GM18907 (cell line): ENCODE data around the gene CSF3.
"Not testable (repeated sequence)": the region's sequence is repeated elsewhere in the genome, so short reads cannot be mapped to it uniquely, and the experiment has no call there.

Source experiments
- ATAC-seq: cut with Tn5 transposase; IDR thresholded peaks from one replicate; pipeline ENCODE4 v1.9.1; 2021; ENCODE audit warnings: mild to moderate bottlenecking, moderate library complexity; ENCODE audit not compliant: unreplicated experiment

The CSF3 gene

DNA sequence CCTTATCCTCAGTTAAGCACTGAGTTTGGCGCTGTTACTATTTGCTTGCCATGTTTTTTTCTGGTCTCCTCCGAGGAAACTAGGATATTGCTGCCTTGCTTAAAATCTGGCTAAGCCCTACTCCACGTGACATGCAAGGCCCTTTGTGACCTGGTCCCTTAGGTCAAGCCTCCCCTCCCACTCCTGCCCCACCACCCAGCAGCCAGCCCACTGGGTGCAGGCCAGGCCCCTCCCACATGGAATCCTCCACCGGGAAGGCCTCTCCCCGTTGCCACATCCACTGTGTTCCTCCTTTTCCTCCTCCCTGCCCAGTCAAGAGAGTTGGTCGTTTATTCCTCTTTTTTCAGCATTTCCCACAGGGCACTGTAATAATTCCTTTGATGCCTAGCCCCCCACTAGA is 18.4 kb upstream of the CSF3 start:
- ATAC-seq = no peak

DNA sequence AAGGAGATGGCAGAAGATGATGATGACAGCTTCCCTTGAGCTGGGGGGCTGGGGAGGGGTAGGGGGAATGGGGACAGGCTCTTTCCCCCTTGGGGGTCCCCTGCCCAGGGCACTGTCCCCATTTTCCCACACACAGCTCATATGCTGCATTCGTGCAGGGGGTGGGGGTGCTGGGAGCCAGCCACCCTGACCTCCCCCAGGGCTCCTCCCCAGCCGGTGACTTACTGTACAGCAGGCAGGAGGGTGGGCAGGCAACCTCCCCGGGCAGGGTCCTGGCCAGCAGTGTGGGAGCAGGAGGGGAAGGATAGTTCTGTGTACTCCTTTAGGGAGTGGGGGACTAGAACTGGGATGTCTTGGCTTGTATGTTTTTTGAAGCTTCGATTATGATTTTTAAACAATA is 17.7 kb upstream of the CSF3 start:
- no peak for ATAC-seq

DNA sequence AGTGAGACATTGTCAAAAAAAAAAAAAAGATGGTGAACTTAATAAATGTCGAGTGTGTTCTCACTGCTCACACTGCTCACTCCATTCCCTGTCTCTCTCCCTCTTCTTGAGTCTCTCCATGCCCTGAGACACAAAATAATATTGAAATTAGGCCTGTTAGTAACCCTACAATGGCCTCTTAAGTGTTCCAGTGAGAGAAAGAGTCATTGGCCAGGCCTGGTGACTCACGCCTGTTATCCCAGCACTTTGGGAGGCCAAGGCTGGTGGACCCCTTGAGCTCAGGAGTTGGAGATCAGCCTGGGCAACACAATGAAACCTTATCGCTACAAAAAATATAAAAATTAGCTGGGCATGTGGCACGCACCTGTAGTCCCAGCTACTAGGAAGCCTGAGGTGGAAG is 16.2 kb upstream of the CSF3 start:
- no peak for ATAC-seq

DNA sequence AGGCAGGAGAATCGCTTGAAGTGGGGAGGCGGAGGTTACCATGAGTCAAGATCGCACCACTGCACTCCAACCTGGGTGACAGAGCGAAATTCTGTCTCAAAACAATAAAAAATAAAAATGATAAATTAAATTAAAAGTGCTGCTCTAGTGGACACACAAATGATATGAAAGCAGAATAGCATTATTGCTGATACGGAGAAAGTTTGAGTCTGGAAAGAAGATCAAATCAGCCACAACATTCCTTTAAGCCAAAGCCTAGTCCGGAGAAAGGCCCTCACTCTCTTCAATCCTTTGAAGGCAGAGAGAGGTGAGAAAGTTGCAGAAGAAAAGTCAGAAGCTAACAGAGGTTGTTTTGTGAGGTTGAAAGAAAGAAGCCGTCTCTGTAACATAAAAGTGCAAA is 15.1 kb upstream of the CSF3 start:
- no peak for ATAC-seq

DNA sequence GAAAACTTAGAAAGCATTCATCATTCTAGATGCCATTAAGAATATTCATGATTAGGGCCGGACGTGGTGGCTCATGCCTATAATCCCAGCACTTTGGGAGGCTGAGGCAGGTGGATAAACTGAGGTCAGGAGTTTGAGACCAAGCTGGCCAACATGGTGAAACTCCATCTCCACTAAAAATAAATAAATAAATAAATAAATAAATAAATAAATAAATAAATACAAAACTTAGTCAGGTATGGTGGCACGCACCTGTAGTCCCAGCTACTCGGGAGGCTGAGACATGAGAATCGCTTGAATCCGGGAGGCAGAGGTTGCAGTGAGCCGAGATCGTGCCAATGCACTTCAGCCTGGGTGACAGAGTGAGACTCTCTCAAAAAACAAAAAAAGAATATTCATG is 13.9 kb upstream of the CSF3 start:
- not testable (repeated sequence) for ATAC-seq

DNA sequence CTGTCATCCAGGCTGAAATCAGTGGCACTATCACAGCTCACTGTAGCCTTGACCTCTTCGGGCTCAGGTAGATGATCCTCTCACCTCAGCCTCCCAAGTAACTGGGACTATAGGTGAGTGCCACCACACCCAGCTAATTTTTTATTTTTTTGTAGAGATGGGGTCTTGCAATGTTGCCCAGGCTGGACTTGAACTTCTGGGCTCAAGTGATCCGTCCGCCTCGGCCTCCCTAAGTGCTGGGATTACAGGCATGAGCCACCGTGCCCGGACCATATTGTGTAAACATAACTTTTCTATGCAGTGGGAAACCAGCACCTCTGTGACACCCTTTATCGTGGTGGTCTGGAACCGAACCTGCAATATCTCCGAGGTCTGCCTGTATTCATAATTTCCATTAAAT is 11.2 kb upstream of the CSF3 start:
- no peak for ATAC-seq

DNA sequence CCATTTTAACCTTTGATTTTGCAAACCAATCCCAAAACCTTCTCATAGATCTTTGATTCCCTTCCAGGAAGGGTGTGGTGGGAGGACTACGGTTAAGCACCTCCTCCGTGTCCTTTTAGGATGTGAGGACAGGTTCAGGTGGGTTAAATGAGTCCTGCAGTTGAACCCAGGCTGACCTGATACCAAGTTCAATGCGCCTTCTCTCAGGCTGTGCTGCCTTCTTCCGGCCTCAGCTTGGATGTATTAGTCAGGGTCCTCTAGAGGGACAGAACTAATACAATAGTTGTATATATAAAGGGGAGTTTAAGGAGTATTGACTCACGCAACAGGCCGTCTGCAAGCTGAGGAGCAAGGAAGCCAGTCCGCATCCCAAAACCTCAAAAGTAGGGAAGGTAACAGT is 10.5 kb upstream of the CSF3 start:
- ATAC-seq = no peak

DNA sequence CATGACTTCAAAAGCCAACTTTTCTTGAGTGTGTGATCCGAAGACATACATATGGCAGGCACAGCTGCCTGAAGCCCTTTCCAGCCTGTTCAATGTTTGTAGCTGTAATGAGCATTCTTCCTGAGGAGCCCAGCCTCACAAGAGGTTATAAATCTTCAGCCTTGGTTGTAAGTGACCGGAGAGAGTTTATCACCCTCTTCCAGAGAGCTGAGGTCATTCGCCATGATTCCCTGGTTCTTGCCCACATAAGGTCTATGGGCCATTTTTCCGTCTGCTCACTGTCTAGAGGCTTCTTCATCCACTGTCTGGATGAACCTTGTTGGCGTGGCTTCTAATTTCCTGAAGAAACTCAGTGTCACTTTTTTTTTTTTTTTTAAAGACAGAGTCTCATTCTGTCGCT is 9.7 kb upstream of the CSF3 start:
- no peak for ATAC-seq

DNA sequence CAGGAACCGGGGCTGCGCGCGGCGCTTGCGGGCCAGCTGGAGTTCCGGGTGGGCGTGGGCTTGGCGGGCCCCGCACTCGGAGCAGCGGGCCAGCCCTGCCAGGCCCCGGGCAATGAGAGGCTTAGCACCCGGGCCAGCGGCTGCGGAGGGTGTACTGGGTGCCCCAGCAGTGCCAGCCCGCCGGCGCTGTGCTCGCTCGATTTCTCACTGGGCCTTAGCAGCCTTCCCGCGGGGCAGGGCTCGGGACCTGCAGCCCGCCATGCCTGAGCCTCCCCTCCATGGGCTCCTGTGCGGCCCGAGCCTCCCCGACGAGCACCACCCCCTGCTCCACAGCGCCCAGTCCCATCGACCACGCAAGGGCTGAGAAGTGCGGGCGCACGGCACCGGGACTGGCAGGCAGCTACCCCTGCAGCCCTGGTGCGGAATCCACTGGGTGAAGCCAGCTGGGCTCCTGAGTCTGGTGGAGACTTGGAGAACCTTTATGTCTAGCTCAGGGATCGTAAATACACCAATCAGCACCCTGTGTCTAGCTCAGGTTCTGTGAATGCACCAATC is 4.2 kb upstream of the CSF3 start:
- not testable (repeated sequence) for ATAC-seq

DNA sequence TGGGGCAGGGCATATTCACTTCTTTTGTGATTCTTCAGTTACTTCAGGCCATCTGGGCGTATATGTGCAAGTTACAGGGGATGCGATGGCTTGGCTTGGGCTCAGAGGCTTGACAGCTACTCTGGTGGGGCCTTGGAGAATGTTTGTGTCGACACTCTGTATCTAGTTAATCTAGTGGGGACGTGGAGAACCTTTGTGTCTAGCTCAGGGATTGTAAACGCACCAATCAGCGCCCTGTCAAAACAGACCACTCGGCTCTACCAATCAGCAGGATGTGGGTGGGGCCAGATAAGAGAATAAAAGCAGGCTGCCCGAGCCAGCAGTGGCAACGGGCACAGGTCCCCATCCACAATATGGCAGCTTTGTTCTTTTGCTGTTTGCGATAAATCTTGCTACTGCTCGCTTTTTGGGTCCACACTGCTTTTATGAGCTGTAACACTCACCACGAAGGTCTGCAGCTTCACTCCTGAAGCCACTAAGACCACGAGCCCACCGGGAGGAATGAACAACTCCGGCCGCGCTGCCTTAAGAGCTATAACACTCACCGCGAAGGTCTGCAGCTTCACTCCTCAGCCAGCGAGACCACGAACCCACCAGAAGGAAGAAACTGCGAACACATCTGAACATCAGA is 3.1 kb upstream of the CSF3 start:
- not testable (repeated sequence) for ATAC-seq

DNA sequence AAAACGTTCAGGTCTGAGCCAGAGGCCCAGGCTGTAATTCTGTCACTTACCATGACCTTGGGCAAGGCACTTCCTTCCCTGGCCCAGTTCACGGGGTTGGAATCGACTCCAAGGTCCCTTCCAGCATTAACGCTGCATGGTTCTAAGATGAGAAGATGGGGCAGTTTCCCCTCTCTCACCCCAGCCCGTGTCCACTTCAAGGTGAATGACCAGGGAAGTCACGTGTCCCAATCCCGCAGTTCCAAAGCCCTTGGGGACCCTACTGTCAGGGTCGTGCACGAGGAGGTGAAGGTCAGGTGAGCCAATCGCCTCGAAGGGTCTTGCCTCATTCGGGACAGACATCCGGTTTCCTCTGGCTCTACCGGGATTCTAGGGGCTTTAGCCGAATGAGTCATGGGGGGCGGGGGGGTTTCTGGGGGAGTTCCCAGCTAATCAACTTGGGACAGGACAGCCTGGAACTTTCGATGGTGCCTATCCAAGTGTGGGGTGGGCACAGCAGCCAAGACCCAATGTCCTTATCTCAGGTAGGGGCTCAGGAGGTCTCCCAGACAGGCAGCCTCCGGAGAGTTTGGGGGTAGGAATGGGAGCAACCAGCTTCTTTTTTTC is 762 bp upstream of the CSF3 start:
- ATAC-seq = no peak

DNA sequence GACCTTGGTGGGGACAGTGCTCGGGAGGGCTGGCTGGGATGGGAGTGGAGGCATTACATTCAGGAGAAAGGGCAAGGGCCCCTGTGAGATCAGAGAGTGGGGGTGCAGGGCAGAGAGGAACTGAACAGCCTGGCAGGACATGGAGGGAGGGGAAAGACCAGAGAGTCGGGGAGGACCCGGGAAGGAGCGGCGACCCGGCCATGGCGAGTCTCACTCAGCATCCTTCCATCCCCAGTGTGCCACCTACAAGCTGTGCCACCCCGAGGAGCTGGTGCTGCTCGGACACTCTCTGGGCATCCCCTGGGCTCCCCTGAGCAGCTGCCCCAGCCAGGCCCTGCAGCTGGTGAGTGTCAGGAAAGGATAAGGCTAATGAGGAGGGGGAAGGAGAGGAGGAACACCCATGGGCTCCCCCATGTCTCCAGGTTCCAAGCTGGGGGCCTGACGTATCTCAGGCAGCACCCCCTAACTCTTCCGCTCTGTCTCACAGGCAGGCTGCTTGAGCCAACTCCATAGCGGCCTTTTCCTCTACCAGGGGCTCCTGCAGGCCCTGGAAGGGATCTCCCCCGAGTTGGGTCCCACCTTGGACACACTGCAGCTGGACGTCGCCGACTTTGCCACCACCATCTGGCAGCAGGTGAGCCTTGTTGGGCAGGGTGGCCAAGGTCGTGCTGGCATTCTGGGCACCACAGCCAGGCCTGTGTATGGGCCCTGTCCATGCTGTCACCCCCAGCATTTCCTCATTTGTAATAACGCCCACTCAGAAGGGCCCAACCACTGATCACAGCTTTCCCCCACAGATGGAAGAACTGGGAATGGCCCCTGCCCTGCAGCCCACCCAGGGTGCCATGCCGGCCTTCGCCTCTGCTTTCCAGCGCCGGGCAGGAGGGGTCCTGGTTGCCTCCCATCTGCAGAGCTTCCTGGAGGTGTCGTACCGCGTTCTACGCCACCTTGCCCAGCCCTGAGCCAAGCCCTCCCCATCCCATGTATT is 1.1 kb downstream of the CSF3 start:
- ATAC-seq = no peak

DNA sequence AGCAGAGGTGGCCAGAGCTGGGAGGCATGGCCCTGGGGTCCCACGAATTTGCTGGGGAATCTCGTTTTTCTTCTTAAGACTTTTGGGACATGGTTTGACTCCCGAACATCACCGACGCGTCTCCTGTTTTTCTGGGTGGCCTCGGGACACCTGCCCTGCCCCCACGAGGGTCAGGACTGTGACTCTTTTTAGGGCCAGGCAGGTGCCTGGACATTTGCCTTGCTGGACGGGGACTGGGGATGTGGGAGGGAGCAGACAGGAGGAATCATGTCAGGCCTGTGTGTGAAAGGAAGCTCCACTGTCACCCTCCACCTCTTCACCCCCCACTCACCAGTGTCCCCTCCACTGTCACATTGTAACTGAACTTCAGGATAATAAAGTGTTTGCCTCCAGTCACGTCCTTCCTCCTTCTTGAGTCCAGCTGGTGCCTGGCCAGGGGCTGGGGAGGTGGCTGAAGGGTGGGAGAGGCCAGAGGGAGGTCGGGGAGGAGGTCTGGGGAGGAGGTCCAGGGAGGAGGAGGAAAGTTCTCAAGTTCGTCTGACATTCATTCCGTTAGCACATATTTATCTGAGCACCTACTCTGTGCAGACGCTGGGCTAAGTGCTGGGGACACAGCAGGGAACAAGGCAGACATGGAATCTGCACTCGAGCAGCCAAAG is 2.3 kb downstream of the CSF3 start:
- no peak for ATAC-seq

DNA sequence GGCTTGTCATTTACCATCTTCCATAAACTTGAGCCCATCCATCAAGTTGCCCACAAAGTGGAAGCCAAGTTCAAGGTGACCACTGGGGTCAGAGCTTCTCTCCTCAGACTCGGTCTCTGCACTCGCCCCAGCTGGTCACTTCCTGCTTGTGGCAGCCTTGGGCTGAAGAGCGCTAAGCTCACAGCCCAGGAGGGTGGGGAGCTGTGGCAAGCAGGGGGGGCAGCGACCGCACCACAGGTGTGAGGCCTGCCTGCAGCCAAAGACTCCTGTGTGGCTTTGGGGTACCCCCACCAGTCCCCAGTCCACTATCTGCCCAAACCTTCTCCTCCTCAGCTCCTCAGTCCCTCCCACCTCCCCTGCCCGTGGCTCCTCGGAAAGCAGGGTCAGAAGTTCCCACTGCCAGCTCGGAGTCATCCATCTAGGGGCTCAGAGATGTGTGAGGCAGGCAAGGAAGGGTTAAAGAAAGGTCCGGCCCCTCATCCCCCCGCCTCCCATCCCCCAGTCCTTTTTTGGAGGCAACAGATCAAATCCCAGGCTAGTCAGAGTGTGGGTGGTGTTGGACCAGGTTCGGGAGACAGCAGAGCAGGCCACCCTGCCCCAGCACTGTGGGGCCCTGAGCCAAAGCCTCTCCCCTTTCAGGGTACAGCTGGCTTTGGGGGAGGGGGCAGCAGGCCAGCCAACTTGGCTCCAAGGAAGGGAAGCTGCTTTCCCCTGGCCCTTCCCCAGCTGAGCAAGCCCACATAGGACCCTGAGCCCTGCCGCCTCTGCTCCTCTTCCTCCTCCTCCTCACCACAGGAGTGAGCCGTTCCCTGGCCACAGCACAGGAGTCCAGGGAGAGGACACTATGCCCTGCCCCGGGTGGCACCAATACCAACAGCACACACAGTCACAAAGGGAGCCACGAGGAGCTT is 3.2 kb downstream of the CSF3 start:
- no peak for ATAC-seq

DNA sequence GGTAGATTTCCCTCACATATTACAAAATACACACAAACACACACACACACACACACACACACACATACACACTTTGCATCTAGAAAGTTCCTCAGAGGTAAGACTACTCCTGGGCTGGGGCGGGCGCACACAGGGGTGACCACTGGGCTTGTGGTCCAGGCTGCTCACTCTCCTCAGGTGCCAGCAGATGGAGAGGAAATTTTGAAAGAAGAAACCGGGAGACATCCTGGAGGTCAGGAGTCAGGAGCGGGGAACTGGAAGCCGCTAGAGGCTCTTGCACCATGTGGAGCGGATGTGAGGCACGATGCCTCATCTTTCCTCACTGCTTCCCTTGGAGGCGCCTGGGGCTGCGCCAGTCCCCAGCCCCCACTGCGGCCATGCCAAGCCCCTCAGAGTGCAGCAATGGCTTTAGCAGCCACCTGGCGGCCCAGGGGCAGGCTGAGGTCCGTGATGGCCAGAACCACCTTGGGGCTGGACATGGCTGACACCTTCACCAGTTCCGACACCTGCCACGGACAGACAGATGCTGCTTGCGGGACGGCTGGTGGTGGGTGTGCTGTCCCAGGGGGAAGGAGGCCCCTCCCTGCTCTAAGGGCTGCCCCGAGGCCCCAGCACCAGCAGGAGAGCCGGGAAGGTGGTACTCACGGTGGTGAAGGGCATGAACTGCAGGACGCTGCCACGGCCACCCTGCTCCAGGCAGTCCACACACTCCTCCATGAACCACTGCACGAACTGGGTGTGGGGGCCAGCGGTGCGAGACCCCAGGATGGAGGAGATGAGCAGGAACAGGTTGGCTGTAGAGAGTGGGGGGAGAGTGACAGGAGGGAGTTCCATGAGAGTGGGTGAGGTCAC is 4.1 kb downstream of the CSF3 start:
- no peak for ATAC-seq

DNA sequence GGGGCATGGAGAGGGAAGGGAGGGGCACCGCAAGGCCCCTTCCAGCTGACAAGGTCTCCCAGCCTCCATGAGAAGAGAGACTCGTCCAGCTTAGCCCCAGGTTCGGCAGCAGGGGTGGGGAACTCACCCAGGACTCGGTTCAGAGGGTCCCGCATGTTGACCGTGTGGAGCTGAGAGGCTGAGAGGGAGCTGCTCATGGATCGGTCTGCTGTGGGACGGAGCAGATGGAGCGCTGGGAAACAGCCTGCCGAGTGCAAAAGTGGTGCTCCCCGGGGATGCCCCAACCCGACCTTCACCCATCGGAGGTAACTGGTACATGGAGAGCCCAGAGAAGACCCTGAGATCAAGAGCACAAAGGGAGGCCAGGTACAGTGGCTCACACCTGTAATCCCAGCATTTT is 4.9 kb downstream of the CSF3 start:
- no peak for ATAC-seq

DNA sequence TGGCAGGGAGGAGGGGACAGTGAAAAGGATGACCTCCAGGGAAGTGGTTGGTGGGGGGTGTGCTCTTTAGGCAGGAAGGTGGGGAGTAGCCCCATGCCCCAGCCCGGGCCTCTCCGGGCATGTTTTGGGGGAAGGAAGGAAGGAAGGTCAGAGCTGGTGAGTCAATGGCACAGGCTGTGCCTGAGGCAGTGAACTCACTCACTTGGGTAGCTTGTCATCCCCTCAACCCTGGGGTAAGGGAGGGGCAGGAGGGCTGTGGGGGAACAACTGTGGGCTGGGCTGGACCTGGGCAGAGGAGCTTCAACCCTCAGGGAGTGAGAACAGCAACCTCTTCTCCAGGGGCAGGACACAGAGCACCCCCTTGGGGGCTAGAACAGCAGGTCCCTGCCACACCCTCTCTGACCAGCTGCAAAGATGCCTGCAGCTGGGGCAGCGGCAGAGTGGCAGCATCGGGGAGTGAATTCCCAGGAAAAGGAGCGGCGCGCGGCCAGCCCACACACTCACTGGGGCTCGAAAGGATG is 6.3 kb downstream of the CSF3 start:
- no peak for ATAC-seq

DNA sequence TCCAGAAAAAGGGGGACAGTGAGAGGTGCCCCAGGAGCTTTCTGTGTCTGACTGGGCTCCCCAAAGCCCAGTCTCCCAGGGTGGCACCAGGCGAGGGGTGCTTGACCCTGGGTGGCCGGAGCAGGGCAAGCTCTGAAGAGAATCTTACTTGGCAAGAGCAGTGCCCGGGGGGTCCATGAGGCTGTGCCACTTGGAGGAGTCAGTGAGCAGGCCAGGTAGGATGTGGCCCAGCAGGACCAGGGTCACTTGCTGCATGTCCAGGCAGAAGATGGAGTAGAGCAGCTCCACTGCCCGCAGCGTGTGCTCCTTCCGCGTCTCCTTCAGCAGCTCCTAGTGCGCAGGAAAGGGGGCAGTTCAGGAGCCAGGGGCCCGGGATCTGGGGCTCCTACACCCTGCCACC is 7.3 kb downstream of the CSF3 start:
- no peak for ATAC-seq

DNA sequence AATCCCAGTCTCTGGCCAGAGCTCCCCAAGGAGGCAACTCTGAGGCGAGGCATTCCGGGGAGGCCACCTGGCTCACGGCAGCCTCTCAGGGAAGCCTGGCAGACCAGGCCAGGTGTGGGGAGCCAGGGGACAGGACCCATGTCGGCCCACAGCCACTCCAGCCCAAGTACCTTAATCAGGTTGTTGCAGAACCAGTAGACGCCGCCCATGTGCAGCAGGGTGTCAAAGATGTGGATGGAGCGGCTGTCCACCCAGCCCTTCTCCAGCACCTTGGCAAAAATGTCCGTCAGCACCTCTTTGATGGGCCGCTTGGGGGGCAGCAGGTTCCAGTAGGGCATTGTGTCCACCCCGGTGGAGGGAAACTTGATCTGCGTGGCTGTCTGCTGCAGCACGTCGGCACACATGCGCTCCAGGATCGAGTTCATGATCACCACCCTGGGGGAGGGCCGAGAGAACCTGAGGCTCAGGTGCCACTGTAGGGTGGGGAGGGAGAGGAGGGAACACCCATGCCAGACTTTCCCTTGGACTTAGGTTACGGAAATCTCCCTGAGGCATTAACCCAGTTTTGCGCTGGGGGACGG is 7.8 kb downstream of the CSF3 start:
- ATAC-seq = no peak
